Gastrocnemius medialis (tissue), 4 donors: Measurements from ENCODE around the gene PTPN4. TPM values are rescaled to one million over a fixed set of nuclear protein-coding genes. Genes with fewer than 3 reads are reported as not detected.
A peak's percentile ranks its signal among the peaks of the same experiment; 100 is the strongest.
"Not testable (repeated sequence)": the region's sequence is repeated elsewhere in the genome, so short reads cannot be mapped to it uniquely, and the experiment has no call there.

Experiments used
- ATAC-seq, 2 donors: fragments of 150-250 bp; one replicate each; pipeline ENCODE4 v1.9.1; 2016
- DNase-seq, 2 donors: peaks; one replicate each; pipeline ENCODE4 v3.0.0-alpha.2; 2019
- H3K27ac ChIP-seq, 4 donors: fragments of 200-600 bp; sonication (generic); 1 replicate in 1 of 4; 2 replicates in 3 of 4; pipeline ENCODE4 v1.5.1; 2016 to 2018; ENCODE audit warnings: mild to moderate bottlenecking in 2 of 4, moderate library complexity in 1 of 4
- H3K27me3 ChIP-seq, 3 donors: fragments of 200-600 bp; sonication (generic) in 2 of 3; 1 replicate in 1 of 3; 2 replicates in 2 of 3; pipeline versions ENCODE4 v1.5.1 to v1.6.0; 2016 to 2019; ENCODE audit warnings: mild to moderate bottlenecking in 1 of 3, moderate library complexity in 1 of 3
- H3K36me3 ChIP-seq, 2 donors: fragments of 200-600 bp; sonication (generic) in 1 of 2; one replicate each; pipeline ENCODE4 v1.5.1; 2017 to 2018
- H3K4me1 ChIP-seq, 2 donors: fragments of 200-600 bp; sonication (generic) in 1 of 2; one replicate each; pipeline ENCODE4 v1.5.1; 2016 to 2017; ENCODE audit warnings: mild to moderate bottlenecking in 2 of 2
- H3K4me3 ChIP-seq, 4 donors: fragments of 200-600 bp; sonication (generic) in 3 of 4; 1 replicate in 1 of 4; 2 replicates in 3 of 4; pipeline ENCODE4 v1.5.1; 2016 to 2019; ENCODE audit warnings: mild to moderate bottlenecking in 2 of 4
- H3K9me3 ChIP-seq, 3 donors: fragments of 200-600 bp; sonication (generic) in 2 of 3; 1 replicate in 1 of 3; 2 replicates in 2 of 3; pipeline ENCODE4 v1.5.1; 2016 to 2019
- CTCF ChIP-seq, 5 experiments: fragments of 450-650 bp in 3 of 5; fragments of 200-600 bp in 2 of 5; sonication (generic) in 2 of 5; IDR thresholded peaks in 4 of 5; conservative IDR thresholded peaks in 1 of 5; 1 replicate in 4 of 5; 2 replicates in 1 of 5; pipeline ENCODE4 v1.5.1; 2016 to 2019; ENCODE audit warnings: antibody characterized with exemption in 5 of 5, mild to moderate bottlenecking in 3 of 5, moderate library complexity in 3 of 5
- POLR2A ChIP-seq, 2 donors: fragments of 450-650 bp; IDR thresholded peaks; one replicate each; pipeline ENCODE4 v1.6.1; 2017; ENCODE audit warnings: antibody characterized with exemption in 2 of 2, mild to moderate bottlenecking in 2 of 2, moderate library complexity in 2 of 2
- in situ Hi-C, 4 donors: fragments of 200-750 bp; cut with MboI; loops; one replicate each; pipeline versions ENCODE4 v1.15.0 to v1.8.0; 2017; ENCODE audit warnings: low sequenced_read_pairs in 4 of 4
- intact Hi-C: fragments of 100-400 bp; cut with DNase I; formaldehyde crosslinking; loops from one replicate; pipeline ENCODE4 v1.15.1; 2023; ENCODE audit warnings: low total_unique reads
- total RNA-seq, 4 donors: library from RNA; depleted of rRNA; stranded (reverse); fragments of >200 nt; gene quantifications; one replicate each; pipeline versions ENCODE4 v1.1.0 to v1.2.3, GENCODE V29; 2016

PTPN4 gene
- total RNA-seq, 4 donors from 2014 or later = 12.7 to 37.8 (median 33.5) TPM

DNA sequence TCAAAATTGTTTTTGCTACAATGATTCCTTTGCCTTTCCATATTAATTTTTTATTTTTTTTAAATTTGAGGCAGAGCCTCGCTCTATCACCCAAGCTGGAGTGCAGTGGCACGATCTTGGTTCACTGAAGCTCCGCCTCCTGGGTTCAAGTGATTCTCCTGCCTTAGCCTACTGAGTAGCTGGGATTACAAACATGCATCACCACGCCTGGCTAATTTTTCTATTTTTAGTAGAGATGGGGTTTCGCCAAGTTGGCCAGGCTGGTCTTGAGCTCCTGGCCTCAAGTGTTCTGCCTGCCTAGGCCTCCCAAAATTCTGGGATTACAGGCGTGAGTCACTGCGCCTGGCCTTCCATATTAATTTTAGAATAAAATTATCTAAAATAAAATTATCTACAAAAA lies 41.3 kb downstream of the PTPN4 start:
- no peak overlapping the region for H3K4me3 ChIP-seq
- H3K4me1 ChIP-seq = peaks cover 9 to 12% of the 10 kb centered on the region in 2 donors
- no peaks in the 10 kb centered on the region for H3K36me3 ChIP-seq
- H3K9me3 ChIP-seq = no peaks in the 10 kb centered on the region
- intact Hi-C loops (no loop called here), in situ Hi-C loops (no loop called here)
- ATAC-seq (no peak), DNase-seq (peak in 1 of 2 donors; percentile 17)
- peak overlapping the region in 1 of 4 donors; percentile 14 for H3K27ac ChIP-seq
- no peaks in the 10 kb centered on the region for H3K27me3 ChIP-seq
- TF ChIP-seq CTCF (IDR thresholded peaks at IDR 0.05 in 4 of 5, conservative IDR thresholded peaks at IDR 0.05 in 1 of 5) = no peak
- TF ChIP-seq POLR2A (IDR thresholded peaks at IDR 0.05) = no peak

DNA sequence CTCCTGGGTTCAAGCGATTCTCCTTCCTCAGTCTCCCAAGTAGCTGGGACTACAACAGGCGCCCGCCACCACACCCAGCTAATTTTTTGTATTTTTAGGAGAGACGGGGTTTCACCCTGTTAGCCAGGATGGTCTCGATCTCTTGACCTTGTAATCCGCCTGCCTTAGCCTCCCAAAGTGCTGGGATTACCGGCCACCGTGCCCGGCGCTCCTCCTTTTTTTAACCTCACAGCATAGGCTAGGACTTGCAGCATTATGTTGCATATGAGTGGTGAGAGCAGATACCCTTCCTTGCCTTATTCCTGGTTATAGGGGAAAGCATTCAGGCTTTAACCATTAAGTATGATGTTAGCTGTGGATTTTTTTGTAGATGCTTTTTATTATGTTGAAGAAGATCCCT lies 42.3 kb downstream of the PTPN4 start:
- H3K9me3 ChIP-seq, H3K27me3 ChIP-seq, H3K4me3 ChIP-seq, H3K27ac ChIP-seq, H3K36me3 ChIP-seq, in situ Hi-C loops, DNase-seq, intact Hi-C loops, ATAC-seq: not testable (repeated sequence)
- H3K4me1 ChIP-seq = peaks cover 9 to 12% of the 10 kb centered on the region in 2 donors

DNA sequence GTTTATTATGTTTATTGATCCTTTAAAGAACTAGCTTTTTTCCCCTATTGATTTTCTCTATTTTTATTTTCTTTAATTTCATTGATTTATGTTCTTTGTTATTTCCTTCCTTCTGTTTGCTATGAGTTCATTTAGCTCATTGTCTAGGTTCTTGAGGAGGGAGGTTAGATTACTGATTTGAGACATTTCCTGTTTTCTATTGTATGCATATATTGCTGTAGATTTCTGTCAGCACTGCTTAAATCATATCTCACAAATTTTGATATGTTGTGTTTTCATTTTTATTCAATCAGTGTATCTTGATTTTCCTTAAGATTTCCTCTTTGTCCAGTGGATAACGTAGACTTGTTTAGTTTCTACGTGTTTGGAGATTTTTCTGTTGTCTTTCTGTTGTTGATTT lies 43.4 kb downstream of the PTPN4 start:
- ATAC-seq (no peak), DNase-seq (no peak)
- Histone ChIP-seq H3K27me3 (no peaks in the 10 kb centered on the region), H3K9me3 (no peaks in the 10 kb centered on the region), H3K4me3 (no peak overlapping the region), H3K36me3 (no peaks in the 10 kb centered on the region), H3K4me1 (peaks cover 5 to 9% of the 10 kb centered on the region in 2 donors), H3K27ac (no peak overlapping the region)
- TF ChIP-seq CTCF (IDR thresholded peaks at IDR 0.05 in 4 of 5, conservative IDR thresholded peaks at IDR 0.05 in 1 of 5) (no peak), POLR2A (IDR thresholded peaks at IDR 0.05) (no peak)
- in situ Hi-C loops = no loop called here
- intact Hi-C loops = no loop called here

DNA sequence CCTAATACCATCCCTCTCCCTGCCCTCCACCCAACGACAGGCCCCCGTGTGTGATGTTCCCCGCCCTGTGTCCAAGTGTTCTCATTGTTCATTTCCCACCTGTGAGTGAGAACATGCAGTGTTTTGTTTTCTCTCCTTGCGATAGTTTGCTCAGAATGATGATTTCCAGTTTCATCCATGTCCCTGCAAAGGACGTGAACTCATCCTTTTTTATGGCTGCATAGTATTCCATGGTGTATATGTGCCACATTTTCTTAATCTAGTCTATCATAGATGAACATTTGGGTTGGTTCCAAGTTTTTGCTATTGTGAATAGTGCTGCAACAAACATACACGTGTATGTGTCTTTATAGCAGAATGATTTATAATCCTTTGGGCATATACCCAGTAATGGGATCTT lies 44.7 kb downstream of the PTPN4 start:
- ATAC-seq, H3K36me3 ChIP-seq, in situ Hi-C loops, H3K4me3 ChIP-seq, H3K9me3 ChIP-seq, H3K27ac ChIP-seq, intact Hi-C loops, DNase-seq, H3K27me3 ChIP-seq: not testable (repeated sequence)
- H3K4me1 ChIP-seq = peaks cover 11 to 16% of the 10 kb centered on the region in 2 donors

- ATAC-seq (no peak), DNase-seq (no peak)
- Histone ChIP-seq H3K36me3 (no peaks in the 10 kb centered on the region), H3K9me3 (no peaks in the 10 kb centered on the region), H3K27ac (peak overlapping the region in 3 of 4 donors; percentile 15 to 58 (median 28)), H3K27me3 (no peaks in the 10 kb centered on the region), H3K4me3 (no peak overlapping the region), H3K4me1 (peaks cover 15 to 20% of the 10 kb centered on the region in 2 donors)
- intact Hi-C loops (no loop called here), in situ Hi-C loops (no loop called here)
- no peak for TF ChIP-seq CTCF (IDR thresholded peaks at IDR 0.05 in 4 of 5, conservative IDR thresholded peaks at IDR 0.05 in 1 of 5)
- TF ChIP-seq POLR2A (IDR thresholded peaks at IDR 0.05) = no peak
Measured at GRCh38 chr2:119808516-119809147, 48.9 kb downstream of the PTPN4 start.
